ENCODE results near the gene PRR23C. TPM values are rescaled to one million over a fixed set of nuclear protein-coding genes. Genes with fewer than 3 reads are reported as not detected.

The PRR23C gene
- total RNA-seq, 1 donor from 2014 or later: not detected

GRCh38 chr3:139074565-139075115, 29.9 kb upstream of the PRR23C start:
- DNase-seq (ENCODE audit: low spot score): no peak
- Mint-ChIP-seq H3K27me3 (ENCODE audit: low read depth) (peaks cover 20% of the 10 kb centered on the region), H3K4me1 (ENCODE audit: low read depth) (no peaks in the 10 kb centered on the region), H3K4me3 (ENCODE audit: unreplicated experiment) (no peak overlapping the region), H3K36me3 (ENCODE audit: low read depth) (peaks cover 3% of the 10 kb centered on the region), H3K9me3 (ENCODE audit: low read depth) (peaks cover 40% of the 10 kb centered on the region), H3K27ac (ENCODE audit: unreplicated experiment) (no peak overlapping the region)
- TF ChIP-seq CTCF (IDR thresholded peaks at IDR 0.05): no peak

GRCh38 chr3:139062918-139063317, 18.2 kb upstream of the PRR23C start:
- Mint-ChIP-seq H3K4me1 (ENCODE audit: low read depth) (no peaks in the 10 kb centered on the region), H3K4me3 (ENCODE audit: unreplicated experiment) (no peak overlapping the region), H3K27ac (ENCODE audit: unreplicated experiment) (no peak overlapping the region), H3K9me3 (ENCODE audit: low read depth) (peaks cover 3% of the 10 kb centered on the region), H3K27me3 (ENCODE audit: low read depth) (peaks cover 12% of the 10 kb centered on the region), H3K36me3 (ENCODE audit: low read depth) (no peaks in the 10 kb centered on the region)
- no peak for TF ChIP-seq CTCF (IDR thresholded peaks at IDR 0.05)
- DNase-seq (ENCODE audit: low spot score): no peak

- TF ChIP-seq CTCF (IDR thresholded peaks at IDR 0.05): no peak
- no peak for DNase-seq (ENCODE audit: low spot score)
- peaks cover 28% of the 10 kb centered on the region for H3K9me3 Mint-ChIP-seq (ENCODE audit: low read depth)
- no peak overlapping the region for H3K27ac Mint-ChIP-seq (ENCODE audit: unreplicated experiment)
- H3K4me3 Mint-ChIP-seq (ENCODE audit: unreplicated experiment): no peak overlapping the region
- no peaks in the 10 kb centered on the region for H3K36me3 Mint-ChIP-seq (ENCODE audit: low read depth)
- H3K27me3 Mint-ChIP-seq (ENCODE audit: low read depth): peaks cover 2% of the 10 kb centered on the region
- no peaks in the 10 kb centered on the region for H3K4me1 Mint-ChIP-seq (ENCODE audit: low read depth)
These were observed 8.3 kb upstream of the PRR23C start for GRCh38 chr3:139052802-139053600.

- H3K36me3 Mint-ChIP-seq (ENCODE audit: low read depth): no peaks in the 10 kb centered on the region
- no peak overlapping the region for H3K4me3 Mint-ChIP-seq (ENCODE audit: unreplicated experiment)
- H3K27me3 Mint-ChIP-seq (ENCODE audit: low read depth): peaks cover 11% of the 10 kb centered on the region
- no peak for TF ChIP-seq CTCF (IDR thresholded peaks at IDR 0.05)
- peak; percentile 88 for DNase-seq (ENCODE audit: low spot score)
- H3K27ac Mint-ChIP-seq (ENCODE audit: unreplicated experiment): no peak overlapping the region
- H3K9me3 Mint-ChIP-seq (ENCODE audit: low read depth): peaks cover 17% of the 10 kb centered on the region
- H3K4me1 Mint-ChIP-seq (ENCODE audit: low read depth): no peaks in the 10 kb centered on the region
These were observed 932 bp downstream of the PRR23C start for GRCh38 chr3:139043554-139044365.

- no peak for TF ChIP-seq CTCF (IDR thresholded peaks at IDR 0.05)
- H3K4me3 Mint-ChIP-seq (ENCODE audit: unreplicated experiment): no peak overlapping the region
- no peak overlapping the region for H3K27ac Mint-ChIP-seq (ENCODE audit: unreplicated experiment)
- H3K9me3 Mint-ChIP-seq (ENCODE audit: low read depth): no peaks in the 10 kb centered on the region
- no peak for DNase-seq (ENCODE audit: low spot score)
- no peaks in the 10 kb centered on the region for H3K36me3 Mint-ChIP-seq (ENCODE audit: low read depth)
- H3K27me3 Mint-ChIP-seq (ENCODE audit: low read depth): peaks cover 20% of the 10 kb centered on the region
- H3K4me1 Mint-ChIP-seq (ENCODE audit: low read depth): no peaks in the 10 kb centered on the region
These were observed 7.2 kb downstream of the PRR23C start for GRCh38 chr3:139037478-139037877.
